HCT116 (cell line): ENCODE data around the gene TUB. TPM values are rescaled to one million over a fixed set of nuclear protein-coding genes. Genes with fewer than 3 reads are reported as not detected.

ENCODE experiments used
- ATAC-seq: fragments of 200-7000 bp; cut with Tn5 transposase; 2 replicates; pipeline ENCODE4 v1.9.1; 2020; ENCODE audit warnings: mild to moderate bottlenecking, moderate library complexity
- BruUV-seq: library from RNA; stranded (reverse); fragments of 400-500 nt; replicated peaks from 2 replicates; lab custom pipeline; 2021; lab: Mats Ljungman, UMichigan
- CTCF ChIA-PET: fragments of 300-600 bp; sonication (Branson Sonifier 250); formaldehyde crosslinking; loops from one replicate; lab custom pipeline; 2021; ENCODE audit warnings: antibody characterized with exemption; lab: Charles Lee
- POLR2A ChIA-PET: fragments of 300-600, 350-600 bp; sonication (Branson Sonifier 250); formaldehyde crosslinking; loops from one replicate; lab custom pipeline; 2021; ENCODE audit warnings: antibody characterized with exemption; lab: Charles Lee
- RAD21 ChIA-PET, 2 experiments: fragments of 300-600 bp; sonication (Branson Sonifier 250); formaldehyde crosslinking; loops; one replicate each; lab custom pipeline; 2023; ENCODE audit warnings: low total read pairs in 2 of 2; ENCODE audit not compliant: uncharacterized antibody in 2 of 2, unreplicated experiment in 2 of 2, low non-redundant PET in 1 of 2; lab: Charles Lee
- DNase-seq: peaks from one replicate; pipeline ENCODE4 v3.0.0-alpha.2; 2010; ENCODE audit warnings: low read depth, low spot score
- H2AFZ ChIP-seq: fragments of 200-600 bp; shearing (Covaris generic), sonication (generic); 2 replicates; pipeline ENCODE4 v1.6.1; 2017; ENCODE audit warnings: low read depth, mixed run types, mixed read lengths, antibody characterized with exemption, low read length; ENCODE audit not compliant: poor library complexity, severe bottlenecking
- H3K27ac ChIP-seq: 2 replicates; pipeline ENCODE4 v1.5.1; 2012; ENCODE audit warnings: low read depth, low read length
- H3K27me3 ChIP-seq: fragments of 200-600 bp; sonication (generic); 2 replicates; pipeline ENCODE4 v1.6.1; 2016; ENCODE audit warnings: mixed run types, low read length, mixed read lengths; ENCODE audit not compliant: insufficient read depth
- H3K36me3 ChIP-seq, 2 experiments: fragments of 200-500 bp in 1 of 2; fragments of 200-600 bp in 1 of 2; sonication (Bioruptor generic) in 1 of 2; sonication (generic) in 1 of 2; 2 replicates each; pipeline versions ENCODE4 v1.5.1 to v1.6.1; 2014 to 2016; ENCODE audit warnings: low read length in 2 of 2, inconsistent platforms in 1 of 2, mixed read lengths in 1 of 2, mixed run types in 1 of 2; ENCODE audit not compliant: insufficient read depth in 2 of 2, control insufficient read depth in 1 of 2
- H3K4me1 ChIP-seq, 2 experiments: fragments of 200-600 bp in 1 of 2; sonication (generic) in 1 of 2; 2 replicates each; pipeline versions ENCODE4 v1.5.1 to v1.6.1; 2012 to 2017; ENCODE audit warnings: low read length in 2 of 2, inconsistent platforms in 1 of 2, mild to moderate bottlenecking in 1 of 2, mixed read lengths in 1 of 2, mixed run types in 1 of 2, moderate library complexity in 1 of 2; ENCODE audit not compliant: insufficient read depth in 2 of 2, control insufficient read depth in 1 of 2
- H3K4me2 ChIP-seq: fragments of 200-600 bp; sonication (generic); 2 replicates; pipeline ENCODE4 v1.6.1; 2017; ENCODE audit warnings: mixed run types, low read length, mixed read lengths
- H3K4me3 ChIP-seq, 2 experiments: fragments of 200-600 bp in 1 of 2; sonication (generic) in 1 of 2; replicated peaks in 1 of 2; 2 replicates each; pipeline ENCODE4 v1.5.1; 2011 to 2016; ENCODE audit warnings: low read length in 2 of 2, control low read depth in 1 of 2, low read depth in 1 of 2, mild to moderate bottlenecking in 1 of 2, mixed read lengths in 1 of 2, mixed run types in 1 of 2
- H3K79me2 ChIP-seq: fragments of 200-600 bp; sonication (generic); 2 replicates; pipeline ENCODE4 v1.6.1; 2017; ENCODE audit warnings: mild to moderate bottlenecking, mixed run types, low read length, moderate library complexity, mixed read lengths; ENCODE audit not compliant: insufficient read depth
- H3K9ac ChIP-seq: fragments of 200-600 bp; sonication (generic); 2 replicates; pipeline ENCODE4 v1.6.1; 2016; ENCODE audit warnings: low read length, mixed read lengths
- H3K9me2 ChIP-seq: fragments of 200-600 bp; sonication (generic), shearing (Covaris generic); 2 replicates; pipeline ENCODE4 v1.6.1; 2017; ENCODE audit warnings: mixed run types, mild to moderate bottlenecking, moderate library complexity; ENCODE audit not compliant: insufficient read depth
- H3K9me3 ChIP-seq, 2 experiments: fragments of 200-500 bp in 1 of 2; fragments of 200-600 bp in 1 of 2; sonication (Bioruptor generic) in 1 of 2; sonication (generic) in 1 of 2; 2 replicates each; pipeline ENCODE4 v1.6.1; 2014 to 2017; ENCODE audit warnings: low read length in 2 of 2, mixed read lengths in 2 of 2, inconsistent platforms in 1 of 2, low read depth in 1 of 2, mild to moderate bottlenecking in 1 of 2, mixed run types in 1 of 2, moderate library complexity in 1 of 2; ENCODE audit not compliant: control insufficient read depth in 1 of 2, insufficient read depth in 1 of 2
- H4K20me1 ChIP-seq: fragments of 200-600 bp; sonication (generic), shearing (Covaris generic); 2 replicates; pipeline ENCODE4 v1.6.1; 2017; ENCODE audit warnings: mixed run types, mild to moderate bottlenecking, moderate library complexity; ENCODE audit not compliant: insufficient read depth
- CTCF ChIP-seq, 3 experiments: fragments of 200-600 bp in 1 of 3; sonication (generic) in 1 of 3; IDR thresholded peaks in 2 of 3; conservative IDR thresholded peaks in 1 of 3; 2 replicates each; pipeline ENCODE4 v1.5.1; 2012 to 2017; ENCODE audit warnings: low read depth in 2 of 3, low read length in 2 of 3, antibody characterized with exemption in 1 of 3, borderline replicate concordance in 1 of 3, control low read depth in 1 of 3, mild to moderate bottlenecking in 1 of 3, mixed read lengths in 1 of 3, mixed run types in 1 of 3, moderate library complexity in 1 of 3; ENCODE audit not compliant: insufficient read depth in 1 of 3
- EGR1 ChIP-seq: IDR thresholded peaks from 2 replicates; pipeline ENCODE4 v1.6.1; 2012; ENCODE audit warnings: low read depth
- ELF1 ChIP-seq: IDR thresholded peaks from 2 replicates; pipeline ENCODE4 v1.6.1; 2012; ENCODE audit warnings: low read depth, borderline replicate concordance
- EZH2phosphoT487 ChIP-seq: fragments of 200-600 bp; IDR thresholded peaks from 2 replicates; pipeline ENCODE4 v1.6.1; 2018; ENCODE audit warnings: antibody characterized with exemption, borderline replicate concordance
- JUND ChIP-seq: IDR thresholded peaks from 2 replicates; pipeline ENCODE4 v1.6.1; 2012
- MAX ChIP-seq: IDR thresholded peaks from 2 replicates; pipeline ENCODE4 v1.6.1; 2012
- POLR2A ChIP-seq: IDR thresholded peaks from 2 replicates; pipeline ENCODE4 v1.7.0; 2011; ENCODE audit warnings: borderline replicate concordance; ENCODE audit not compliant: insufficient read depth, insufficient read length; ENCODE audit errors: extremely low read depth
- POLR2AphosphoS5 ChIP-seq: IDR thresholded peaks from 2 replicates; pipeline ENCODE4 v1.6.1; 2011; ENCODE audit warnings: mild to moderate bottlenecking, low read depth, low read length, moderate library complexity
- RAD21 ChIP-seq: IDR thresholded peaks from 2 replicates; pipeline ENCODE4 v1.6.1; 2012; ENCODE audit warnings: low read depth, mild to moderate bottlenecking
- SP1 ChIP-seq: IDR thresholded peaks from 2 replicates; pipeline ENCODE4 v1.6.1; 2012; ENCODE audit warnings: low read depth
- SRF ChIP-seq: IDR thresholded peaks from 2 replicates; pipeline ENCODE4 v1.6.1; 2012; ENCODE audit warnings: low read depth
- TCF7L2 ChIP-seq: IDR thresholded peaks from 2 replicates; pipeline ENCODE4 v1.7.0; 2011; ENCODE audit warnings: borderline replicate concordance, inconsistent platforms; ENCODE audit not compliant: insufficient read depth, insufficient read length; ENCODE audit errors: extremely low read depth
- YY1 ChIP-seq: IDR thresholded peaks from 2 replicates; pipeline ENCODE4 v1.6.1; 2011; ENCODE audit warnings: low read length, low read depth, moderate library complexity, mild to moderate bottlenecking; ENCODE audit not compliant: insufficient replicate concordance; ENCODE audit errors: extremely low read depth
- ZFX ChIP-seq: fragments of 450-650 bp; IDR thresholded peaks from 2 replicates; pipeline ENCODE4 v1.6.1; 2017
- intact Hi-C: fragments of 100-400 bp; cut with micrococcal nuclease; formaldehyde crosslinking; loops from 2 replicates; pipeline ENCODE4 v1.10.0; 2022
- total RNA-seq: library from RNA; stranded (reverse); gene quantifications from one replicate; pipeline ENCODE4 v1.2.1, GENCODE V29; 2021; ENCODE audit not compliant: unreplicated experiment
- TF ChIP-seq, protein P1 (sequence below): IDR thresholded peaks from 2 replicates; pipeline ENCODE4 v1.6.1; 2012

Gene TUB
- total RNA-seq, 1 experiment from 2014 or later = 0.02 TPM

DNA sequence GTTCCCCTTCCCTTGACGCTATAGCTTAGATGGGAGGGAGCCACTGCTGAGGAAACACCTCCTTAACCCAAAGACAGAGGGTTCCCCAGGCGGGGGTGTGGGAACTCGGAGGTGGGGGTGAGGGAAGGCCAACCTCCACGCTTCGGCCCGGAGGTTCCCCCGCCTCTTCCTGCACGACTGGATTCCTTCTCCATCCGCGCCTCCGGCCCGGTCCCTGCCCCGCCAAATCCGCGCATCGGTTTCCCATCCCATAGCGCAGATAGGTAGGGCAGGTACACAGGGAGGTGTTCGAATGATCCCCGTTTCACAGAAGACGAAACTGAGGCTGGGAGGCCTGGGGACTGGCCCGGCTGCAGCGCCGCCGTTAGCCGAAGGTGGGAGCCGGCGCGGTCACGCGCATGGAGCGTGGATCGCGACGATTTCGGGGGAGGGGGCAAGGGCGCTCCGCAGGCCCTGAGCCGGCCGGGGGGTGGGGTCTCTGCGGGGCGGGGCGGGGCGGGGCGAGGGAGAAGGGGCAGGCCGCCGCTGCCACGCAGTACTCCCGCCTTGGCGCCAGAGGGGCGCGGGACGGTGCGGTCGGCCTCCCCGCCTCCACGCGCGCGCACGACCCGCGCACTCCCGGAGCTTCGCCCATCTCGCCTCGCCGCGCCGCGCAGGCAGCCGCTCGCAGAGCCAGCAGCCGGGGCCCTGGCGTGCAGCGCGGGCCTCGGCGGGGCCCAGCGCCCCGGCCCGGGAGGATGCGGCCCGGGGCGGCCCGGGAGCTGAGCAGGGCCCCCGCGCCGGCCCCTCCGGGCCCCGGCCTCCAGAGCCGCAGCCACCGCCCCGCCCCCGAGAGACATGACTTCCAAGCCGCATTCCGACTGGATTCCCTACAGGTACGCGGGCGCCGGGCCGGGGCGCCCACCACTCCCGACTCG, at the start of gene TUB (continued):
- TF ChIP-seq POLR2AphosphoS5 = no peak

DNA sequence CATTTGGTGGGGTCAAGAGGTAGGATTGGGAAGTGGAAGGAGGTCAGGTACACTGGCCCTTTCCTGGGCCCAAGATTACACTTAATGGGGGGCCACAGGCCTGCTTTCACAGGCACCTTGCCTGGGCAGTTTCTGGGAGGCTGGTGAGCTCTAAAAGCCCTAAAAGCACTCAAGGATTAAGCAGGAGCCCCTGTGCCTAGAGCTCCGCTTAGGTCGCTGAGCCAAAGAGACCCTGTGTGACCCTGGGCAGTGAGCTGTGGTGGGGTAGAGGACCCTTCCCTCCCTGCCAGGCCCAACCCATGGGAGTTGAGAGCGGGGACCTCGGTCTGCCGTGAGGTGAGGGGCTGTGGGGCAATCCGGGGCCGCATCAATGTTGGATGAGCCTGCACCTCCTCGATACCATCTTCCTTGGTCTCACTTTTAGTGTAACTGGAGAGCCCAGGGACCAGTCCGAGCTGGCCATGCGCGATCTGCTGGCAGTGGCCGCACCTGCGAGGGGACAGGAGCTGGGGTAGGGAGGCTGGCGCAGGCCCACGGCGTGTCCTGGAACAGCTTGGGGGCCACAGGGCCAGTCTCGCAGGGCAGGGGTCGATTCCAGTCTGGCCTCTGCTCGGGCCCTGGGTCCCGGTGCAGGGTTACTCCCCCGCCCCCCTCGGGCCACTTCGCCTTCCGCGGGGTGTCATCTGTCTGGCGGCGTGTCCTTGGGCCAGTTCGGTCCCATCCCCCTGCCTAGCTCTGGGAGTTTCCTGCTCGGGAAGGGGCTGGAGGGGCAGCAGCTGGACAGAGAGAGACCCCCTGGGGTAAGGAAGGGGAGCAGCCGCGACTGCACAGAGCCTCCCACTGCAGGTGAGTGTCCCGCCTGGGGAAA, 49.5 kb upstream of the TUB start:
- CTCF ChIA-PET = interaction anchor here (1.3 to 4.3 kb wide), 2 partner anchors 59 to 68 kb away, joined by 4 to 57 read pairs; no protein-coding TSS in a partner anchor
- no peaks in the 10 kb centered on the region for H3K79me2 ChIP-seq
- H3K9ac ChIP-seq = no peak overlapping the region
- no peaks in the 10 kb centered on the region for H3K36me3 ChIP-seq
- DNase-seq = no peak
- H2AFZ ChIP-seq = no peak overlapping the region
- no peak for TF ChIP-seq ZFX
- TF ChIP-seq MAX = no peak
- TF ChIP-seq EZH2phosphoT487 = no peak
- TF ChIP-seq, protein P1, sequence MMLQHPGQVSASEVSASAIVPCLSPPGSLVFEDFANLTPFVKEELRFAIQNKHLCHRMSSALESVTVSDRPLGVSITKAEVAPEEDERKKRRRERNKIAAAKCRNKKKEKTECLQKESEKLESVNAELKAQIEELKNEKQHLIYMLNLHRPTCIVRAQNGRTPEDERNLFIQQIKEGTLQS = no peak
- no peak for TF ChIP-seq POLR2A
- TF ChIP-seq JUND = no peak
- TF ChIP-seq ELF1 = no peak
- TF ChIP-seq EGR1 = no peak
- no peak for TF ChIP-seq TCF7L2
- TF ChIP-seq POLR2AphosphoS5 = no peak
- TF ChIP-seq RAD21 = no peak
- no peak for TF ChIP-seq YY1
- no peak for TF ChIP-seq SRF
- no peak for TF ChIP-seq CTCF (IDR thresholded peaks at IDR 0.05 in 2 of 3, conservative IDR thresholded peaks at IDR 0.05 in 1 of 3; ENCODE audit: borderline replicate concordance in 1 of 3, insufficient read depth in 1 of 3, low read depth in 2 of 3, low read length in 2 of 3)
- no peak for TF ChIP-seq SP1
- no peaks in the 10 kb centered on the region; the same call in 1 of the 2 replicates for H3K27me3 ChIP-seq
- H4K20me1 ChIP-seq = no peaks in the 10 kb centered on the region
- H3K9me2 ChIP-seq = no peaks in the 10 kb centered on the region
- no peak overlapping the region for H3K27ac ChIP-seq
- no TSS peak for BruUV-seq
- RAD21 ChIA-PET = no interaction called here
- intact Hi-C loops = no loop called here
- H3K4me3 ChIP-seq = no peak overlapping the region
- peaks cover 0 to 10% of the 10 kb centered on the region in 2 experiments; a peak in 2 of 4 replicates for H3K4me1 ChIP-seq
- H3K4me2 ChIP-seq = no peak overlapping the region
- ATAC-seq = no peak
- POLR2A ChIA-PET = no interaction called here
- H3K9me3 ChIP-seq = no peaks in the 10 kb centered on the region
